Esophagus squamous epithelium (tissue), 5 donors: ENCODE results near the gene CCBE1. TPM values are rescaled to one million over a fixed set of nuclear protein-coding genes. Genes with fewer than 3 reads are reported as not detected.

Experiments
- DNase-seq: peaks from one replicate; lab custom pipeline; 2025; lab: John Stamatoyannopoulos, UW
- H3K27ac ChIP-seq, 4 donors: fragments of 200-600 bp; sonication (generic); one replicate each; pipeline ENCODE4 v1.5.1; 2016 to 2019; ENCODE audit warnings: mild to moderate bottlenecking in 1 of 4
- H3K27me3 ChIP-seq, 4 donors: fragments of 200-600 bp; sonication (generic); 1 replicate in 3 of 4; 2 replicates in 1 of 4; pipeline versions ENCODE4 v1.5.1 to v1.6.0; 2017 to 2021; ENCODE audit warnings: antibody characterized with exemption in 1 of 4
- H3K36me3 ChIP-seq, 3 donors: fragments of 200-600 bp; sonication (generic); one replicate each; pipeline ENCODE4 v1.5.1; 2016 to 2019
- H3K4me1 ChIP-seq, 3 donors: fragments of 200-600 bp; sonication (generic); one replicate each; pipeline ENCODE4 v1.5.1; 2017 to 2019
- H3K4me3 ChIP-seq, 4 donors: fragments of 200-600 bp; sonication (generic); 1 replicate in 3 of 4; 2 replicates in 1 of 4; pipeline ENCODE4 v1.5.1; 2016 to 2019; ENCODE audit warnings: mild to moderate bottlenecking in 2 of 4, moderate library complexity in 1 of 4
- H3K9me3 ChIP-seq, 3 donors: fragments of 200-600 bp; sonication (generic); one replicate each; pipeline ENCODE4 v1.5.1; 2016 to 2019
- POLR2A ChIP-seq, 4 donors: fragments of 450-650 bp; IDR thresholded peaks; one replicate each; pipeline ENCODE4 v1.6.1; 2017; ENCODE audit warnings: antibody characterized with exemption in 4 of 4, mild to moderate bottlenecking in 4 of 4, moderate library complexity in 3 of 4
- WGBS, 2 donors: methylation state at CpG; one replicate each; pipeline ENCODE4 v1.1.5; 2018; 5-methylcytosine and 5-hydroxymethylcytosine counted together
- intact Hi-C: fragments of 100-400 bp; cut with DNase I; formaldehyde crosslinking; loops from one replicate; pipeline ENCODE4 v1.15.0; 2022
- total RNA-seq, 4 donors: library from RNA; depleted of rRNA; stranded (reverse); fragments of >200 nt; gene quantifications; one replicate each; pipeline ENCODE4 v1.1.0, GENCODE V29; 2016
- TF ChIP-seq, protein P1 (sequence below), 6 experiments: fragments of 450-650 bp in 4 of 6; fragments of 200-600 bp in 2 of 6; sonication (generic) in 2 of 6; IDR thresholded peaks; one replicate each; pipeline ENCODE4 v1.5.1; 2016 to 2019; ENCODE audit warnings: antibody characterized with exemption in 6 of 6, mild to moderate bottlenecking in 4 of 6, moderate library complexity in 4 of 6
- donor health status: DM: yes; HTN: yes; CAD: no.

Gene CCBE1
- total RNA-seq, 4 donors from 2014 or later = 0.34 to 4.6 (median 1.3) TPM

DNA sequence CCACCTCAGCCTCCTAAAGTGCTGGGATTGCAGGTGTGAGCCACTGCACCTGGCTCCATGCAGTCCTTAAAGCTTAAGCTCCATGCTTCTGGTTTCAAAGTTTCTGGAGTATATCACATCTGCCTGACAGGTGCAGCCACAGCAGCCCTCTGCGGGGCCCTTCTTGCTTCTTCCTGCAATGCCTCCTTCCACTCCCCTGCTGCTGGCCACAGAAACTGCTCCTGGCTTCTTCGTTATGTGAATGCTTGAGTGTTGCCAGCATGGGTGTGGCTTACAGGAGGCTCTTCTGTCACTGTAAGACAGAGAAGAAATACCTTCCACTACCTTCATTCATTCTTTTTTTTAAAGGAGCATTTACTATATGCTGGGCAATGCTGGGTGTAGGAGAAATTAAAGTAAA is 10.1 kb upstream of the CCBE1 start:
- Histone ChIP-seq H3K36me3 (no peaks in the 10 kb centered on the region), H3K9me3 (no peaks in the 10 kb centered on the region)
- WGBS, 2 donors = 6 to 50% methylated on average over 2 of the region's 2 CpGs

DNA sequence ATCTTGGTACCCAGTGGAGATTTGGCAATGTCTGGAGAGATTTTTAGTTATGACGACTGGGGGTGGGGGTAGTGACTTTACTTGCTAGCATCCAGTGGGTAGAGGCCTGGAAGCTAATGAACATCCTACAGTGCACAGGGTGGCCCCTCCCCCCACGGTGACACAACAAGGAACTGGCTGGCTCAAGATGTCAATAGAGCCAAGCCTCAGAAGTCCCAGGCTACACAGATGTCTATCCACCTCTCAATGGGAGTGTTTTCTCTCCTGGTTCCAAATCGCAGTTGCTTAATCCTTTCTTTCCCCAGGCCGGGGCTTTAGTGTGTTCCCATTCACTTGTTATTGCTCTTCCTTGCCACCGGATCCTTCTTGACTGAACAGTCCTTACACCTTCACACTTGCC is 9.3 kb upstream of the CCBE1 start:
- no peak overlapping the region for H3K27ac ChIP-seq
- no peaks in the 10 kb centered on the region for H3K36me3 ChIP-seq
- intact Hi-C loops = no loop called here
- no peak for DNase-seq
- H3K27me3 ChIP-seq = peaks cover 0 to 9% (median 0%) of the 10 kb centered on the region in 4 donors
- no peaks in the 10 kb centered on the region for H3K9me3 ChIP-seq
- no peak overlapping the region for H3K4me3 ChIP-seq
- TF ChIP-seq, protein P1, sequence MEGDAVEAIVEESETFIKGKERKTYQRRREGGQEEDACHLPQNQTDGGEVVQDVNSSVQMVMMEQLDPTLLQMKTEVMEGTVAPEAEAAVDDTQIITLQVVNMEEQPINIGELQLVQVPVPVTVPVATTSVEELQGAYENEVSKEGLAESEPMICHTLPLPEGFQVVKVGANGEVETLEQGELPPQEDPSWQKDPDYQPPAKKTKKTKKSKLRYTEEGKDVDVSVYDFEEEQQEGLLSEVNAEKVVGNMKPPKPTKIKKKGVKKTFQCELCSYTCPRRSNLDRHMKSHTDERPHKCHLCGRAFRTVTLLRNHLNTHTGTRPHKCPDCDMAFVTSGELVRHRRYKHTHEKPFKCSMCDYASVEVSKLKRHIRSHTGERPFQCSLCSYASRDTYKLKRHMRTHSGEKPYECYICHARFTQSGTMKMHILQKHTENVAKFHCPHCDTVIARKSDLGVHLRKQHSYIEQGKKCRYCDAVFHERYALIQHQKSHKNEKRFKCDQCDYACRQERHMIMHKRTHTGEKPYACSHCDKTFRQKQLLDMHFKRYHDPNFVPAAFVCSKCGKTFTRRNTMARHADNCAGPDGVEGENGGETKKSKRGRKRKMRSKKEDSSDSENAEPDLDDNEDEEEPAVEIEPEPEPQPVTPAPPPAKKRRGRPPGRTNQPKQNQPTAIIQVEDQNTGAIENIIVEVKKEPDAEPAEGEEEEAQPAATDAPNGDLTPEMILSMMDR (IDR thresholded peaks at IDR 0.05) = no peak
- no peak for TF ChIP-seq POLR2A (IDR thresholded peaks at IDR 0.05)
- 36 to 41% methylated on average over 4 to 5 of the region's 5 CpGs for WGBS, 2 donors
- peaks cover 0 to 7% (median 0%) of the 10 kb centered on the region in 3 donors for H3K4me1 ChIP-seq

More for the DNA sequence above, 10.1 kb upstream of the CCBE1 start:
- Histone ChIP-seq H3K4me3 (no peak overlapping the region), H3K27me3 (peaks cover 0 to 9% (median 0%) of the 10 kb centered on the region in 4 donors), H3K4me1 (peaks cover 0 to 6% (median 0%) of the 10 kb centered on the region in 3 donors), H3K27ac (no peak overlapping the region)
- no peak for DNase-seq
- intact Hi-C loops = no loop called here
- TF ChIP-seq, protein P1 (IDR thresholded peaks at IDR 0.05) = no peak
- no peak for TF ChIP-seq POLR2A (IDR thresholded peaks at IDR 0.05)

DNA sequence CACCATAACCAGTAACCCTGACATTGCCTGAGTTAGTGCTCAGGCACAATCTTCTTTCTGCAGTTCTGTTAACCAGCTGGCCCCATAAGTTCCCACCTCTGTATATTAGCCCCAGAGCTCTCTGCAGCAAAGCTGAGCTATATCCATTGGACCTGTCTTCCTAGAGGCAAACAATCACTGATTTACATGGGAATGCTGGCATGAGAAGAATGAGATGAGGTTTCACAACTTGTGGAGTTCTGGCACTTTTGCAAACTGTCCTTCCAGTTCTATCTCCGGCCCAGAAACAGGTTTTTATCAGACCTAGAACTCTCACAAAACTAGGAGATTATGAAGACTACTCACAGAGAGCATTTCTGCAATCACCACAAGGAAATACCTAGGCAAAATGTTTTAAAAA is 7.9 kb upstream of the CCBE1 start:
- WGBS, 2 donors = 14 to 33% methylated on average over 1 of the region's 1 CpG

DNA sequence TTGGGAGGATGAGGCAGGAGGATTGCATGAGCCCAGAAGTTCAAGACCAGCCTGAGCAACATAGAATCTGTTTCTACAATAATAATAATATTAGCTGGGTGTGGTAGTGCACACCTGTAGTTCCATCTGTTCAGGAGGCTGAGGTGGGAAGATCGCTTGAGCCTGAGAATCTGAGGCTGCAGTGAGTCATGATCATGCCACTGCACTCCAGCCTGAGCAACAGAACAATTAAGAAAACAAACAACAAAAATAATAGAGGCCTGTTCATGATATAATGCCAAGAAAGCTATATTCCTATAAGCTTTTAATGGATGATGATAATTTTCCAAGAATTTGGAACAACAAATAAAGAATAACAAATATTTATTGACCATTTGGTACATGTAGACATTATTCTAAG is 6.9 kb upstream of the CCBE1 start:
- intact Hi-C loops = no loop called here
- peaks cover 0 to 5% (median 0%) of the 10 kb centered on the region in 4 donors for H3K27me3 ChIP-seq
- no peak for DNase-seq
- TF ChIP-seq, protein P1 (IDR thresholded peaks at IDR 0.05) = no peak
- no peak for TF ChIP-seq POLR2A (IDR thresholded peaks at IDR 0.05)
- H3K36me3 ChIP-seq = no peaks in the 10 kb centered on the region
- 29 to 38% methylated on average over 1 of the region's 1 CpG for WGBS, 2 donors
- H3K27ac ChIP-seq = no peak overlapping the region
- peaks cover 0 to 31% (median 5%) of the 10 kb centered on the region in 3 donors for H3K4me1 ChIP-seq
- no peaks in the 10 kb centered on the region for H3K9me3 ChIP-seq
- no peak overlapping the region for H3K4me3 ChIP-seq

More for the DNA sequence above, 7.9 kb upstream of the CCBE1 start:
- TF ChIP-seq, protein P1 (IDR thresholded peaks at IDR 0.05) = no peak
- TF ChIP-seq POLR2A (IDR thresholded peaks at IDR 0.05) = no peak
- Histone ChIP-seq H3K27ac (no peak overlapping the region), H3K4me1 (peaks cover 0 to 21% (median 1%) of the 10 kb centered on the region in 3 donors), H3K27me3 (peaks cover 0 to 4% (median 0%) of the 10 kb centered on the region in 4 donors), H3K36me3 (no peaks in the 10 kb centered on the region), H3K9me3 (no peaks in the 10 kb centered on the region), H3K4me3 (no peak overlapping the region)
- intact Hi-C loops = no loop called here
- no peak for DNase-seq

DNA sequence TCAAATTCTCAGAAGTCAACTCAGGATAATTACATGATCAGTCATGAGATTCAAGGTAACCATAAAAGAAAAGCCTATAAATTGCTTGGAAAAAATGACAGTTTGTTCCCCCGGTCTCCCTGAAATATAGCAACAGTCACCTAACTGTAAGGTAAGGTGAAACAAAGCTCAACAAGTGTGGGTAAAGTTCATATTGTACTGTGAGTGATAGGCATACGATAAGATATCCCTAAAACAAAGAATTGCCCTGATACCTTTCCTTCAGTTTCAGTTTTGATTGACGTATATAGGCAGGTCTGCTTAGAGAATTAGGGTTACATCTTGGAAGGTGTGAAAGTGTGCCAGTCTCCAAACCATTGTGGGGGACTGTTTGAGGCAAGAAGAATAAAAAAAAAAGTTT is 4.0 kb upstream of the CCBE1 start:
- Histone ChIP-seq H3K4me1 (peaks cover 0 to 52% (median 17%) of the 10 kb centered on the region in 3 donors), H3K27ac (peak overlapping the region in 2 of 4 donors; percentile 30 to 34), H3K9me3 (no peaks in the 10 kb centered on the region), H3K27me3 (peaks cover 0 to 25% (median 0%) of the 10 kb centered on the region in 4 donors), H3K36me3 (no peaks in the 10 kb centered on the region), H3K4me3 (no peak overlapping the region)
- DNase-seq = no peak
- WGBS, 2 donors = 35 to 62% methylated on average over 3 of the region's 3 CpGs
- TF ChIP-seq, protein P1 (IDR thresholded peaks at IDR 0.05) = no peak
- no peak for TF ChIP-seq POLR2A (IDR thresholded peaks at IDR 0.05)
- intact Hi-C loops = no loop called here
